Measurements from ENCODE around the gene ZNF638. TPM values are rescaled to one million over a fixed set of nuclear protein-coding genes. Genes with fewer than 3 reads are reported as not detected.
"Not testable (repeated sequence)": the region's sequence is repeated elsewhere in the genome, so short reads cannot be mapped to it uniquely, and the experiment has no call there.

Gene ZNF638
- total RNA-seq, 1 experiment from 2014 or later: 40.0 TPM

- Histone ChIP-seq H3K9me3 (no peaks in the 10 kb centered on the region), H3K27me3 (no peaks in the 10 kb centered on the region)
These were observed 4.6 kb upstream of the ZNF638 start for GRCh38 chr2:71326968-71327367.

GRCh38 chr2:71327916-71328315 lies 3.7 kb upstream of the ZNF638 start:
- H3K4me3 ChIP-seq: no peak overlapping the region
- no peaks in the 10 kb centered on the region for H3K9me3 ChIP-seq
- 0 out of 2 replicates have a peak, but pooled peaks cover 2% of the 10 kb centered on the region for H3K36me3 ChIP-seq
- H3K27me3 ChIP-seq: no peaks in the 10 kb centered on the region
- DNase-seq: no peak

More at GRCh38 chr2:71326968-71327367, 4.6 kb upstream of the ZNF638 start:
- no peak for DNase-seq
- no peak overlapping the region for H3K4me3 ChIP-seq
- 0 out of 2 replicates have a peak, but pooled peaks cover under 1% of the 10 kb centered on the region for H3K36me3 ChIP-seq

GRCh38 chr2:71330155-71330554 lies 1.4 kb upstream of the ZNF638 start:
- DNase-seq: no peak
- Histone ChIP-seq H3K27me3 (no peaks in the 10 kb centered on the region), H3K9me3 (no peaks in the 10 kb centered on the region), H3K4me3 (no peak overlapping the region), H3K36me3 (peaks cover 16% of the 10 kb centered on the region)

DNA sequence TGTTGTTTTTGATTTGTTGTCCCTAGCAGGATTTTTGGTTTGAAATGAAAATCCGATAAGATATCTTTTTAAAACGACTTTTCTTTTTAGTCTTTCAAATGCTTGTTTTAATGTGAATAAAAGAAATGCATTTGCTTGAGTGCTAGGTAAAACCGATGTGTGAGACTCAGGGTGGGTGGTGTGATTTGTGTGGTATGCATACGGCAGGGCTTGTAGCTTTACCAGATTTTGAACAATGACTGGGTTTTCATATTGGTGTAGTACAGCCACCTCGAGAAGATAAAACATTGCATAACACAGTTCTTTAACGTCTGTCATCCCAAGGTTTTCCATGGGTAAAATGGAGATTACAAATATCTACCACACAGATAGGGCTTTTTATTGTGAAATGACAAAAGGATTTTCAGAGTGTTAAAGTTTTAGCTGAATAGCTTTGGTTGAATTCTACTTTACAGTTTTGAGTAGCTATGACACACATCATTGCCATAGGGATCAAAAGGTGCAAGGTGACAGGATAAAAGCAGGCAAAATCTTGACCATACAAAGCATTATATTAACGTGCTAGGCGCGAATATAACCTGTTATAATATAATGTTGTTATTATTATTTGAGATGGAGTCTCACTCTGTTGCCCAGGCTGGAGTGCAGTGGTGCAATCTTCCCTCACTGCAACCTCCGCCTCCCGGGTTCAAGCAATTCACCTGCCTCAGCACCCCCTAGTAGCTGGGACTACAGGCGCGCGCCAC lies 824 bp upstream of the ZNF638 start:
- H3K4me3 ChIP-seq: peak overlapping the region; percentile 99
- H3K27me3 ChIP-seq: no peaks in the 10 kb centered on the region
- peaks cover 16% of the 10 kb centered on the region for H3K36me3 ChIP-seq
- no peak for DNase-seq
- no peaks in the 10 kb centered on the region for H3K9me3 ChIP-seq

GRCh38 chr2:71331331-71331580 lies 326 bp upstream of the ZNF638 start:
- not testable (repeated sequence) for DNase-seq, H3K27me3 ChIP-seq, H3K9me3 ChIP-seq
- Histone ChIP-seq H3K36me3 (peaks cover 16% of the 10 kb centered on the region), H3K4me3 (peak overlapping the region; percentile 99)

GRCh38 chr2:71332435-71332796 lies 834 bp downstream of the ZNF638 start:
- no peaks in the 10 kb centered on the region for H3K9me3 ChIP-seq
- no peaks in the 10 kb centered on the region for H3K27me3 ChIP-seq
- peak overlapping the region; percentile 99 for H3K4me3 ChIP-seq
- H3K36me3 ChIP-seq: peaks cover 16% of the 10 kb centered on the region
- DNase-seq: no peak

GRCh38 chr2:71333619-71334018 lies 2.0 kb downstream of the ZNF638 start:
- peak overlapping the region; percentile 99 for H3K4me3 ChIP-seq
- H3K27me3 ChIP-seq: no peaks in the 10 kb centered on the region
- H3K9me3 ChIP-seq: no peaks in the 10 kb centered on the region
- no peak for DNase-seq
- H3K36me3 ChIP-seq: peaks cover 19% of the 10 kb centered on the region

DNA sequence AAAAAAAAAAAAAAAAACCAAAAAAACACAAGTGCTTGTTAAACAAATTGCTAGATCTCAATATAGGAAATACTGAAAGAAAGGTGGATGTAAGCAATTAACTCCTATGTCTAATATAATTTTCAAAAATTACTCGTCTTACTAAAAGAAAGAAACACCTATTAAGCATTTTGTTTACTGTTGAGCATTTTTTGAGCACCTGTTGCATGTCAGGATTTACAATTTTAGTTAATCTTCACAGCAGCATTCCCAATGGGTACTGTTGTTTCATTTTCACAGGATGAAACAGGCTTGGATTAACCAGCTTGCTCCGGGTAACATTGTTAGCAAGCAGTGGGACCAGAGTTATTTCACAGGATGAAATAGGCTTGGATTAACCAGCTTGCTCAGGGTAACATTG lies 4.8 kb downstream of the ZNF638 start:
- Histone ChIP-seq H3K36me3 (peaks cover 34% of the 10 kb centered on the region), H3K9me3 (no peaks in the 10 kb centered on the region), H3K4me3 (no peak overlapping the region), H3K27me3 (no peaks in the 10 kb centered on the region)
- no peak for DNase-seq

DNA sequence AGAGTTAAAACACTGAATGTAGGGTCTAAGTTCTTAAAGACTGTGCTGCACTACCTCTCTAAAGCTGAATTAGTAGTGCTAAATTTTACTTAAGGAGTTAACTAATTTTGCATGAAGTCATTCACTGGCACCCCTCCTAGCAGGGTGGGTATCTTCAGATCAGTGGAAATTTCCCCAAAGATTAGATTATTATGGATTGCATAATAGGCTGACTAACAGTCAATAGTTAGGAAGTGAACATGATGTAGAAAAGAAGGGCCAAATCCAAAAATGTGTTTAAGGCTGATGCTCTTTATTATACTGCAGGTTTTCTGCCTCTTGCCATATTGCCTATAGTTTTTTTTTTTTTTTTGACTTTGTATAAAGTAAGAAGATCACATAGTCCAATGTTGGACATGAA lies 5.2 kb downstream of the ZNF638 start:
- Histone ChIP-seq H3K4me3 (no peak overlapping the region), H3K27me3 (no peaks in the 10 kb centered on the region), H3K9me3 (no peaks in the 10 kb centered on the region), H3K36me3 (peaks cover 34% of the 10 kb centered on the region)
- DNase-seq: peak; percentile 13

DNA sequence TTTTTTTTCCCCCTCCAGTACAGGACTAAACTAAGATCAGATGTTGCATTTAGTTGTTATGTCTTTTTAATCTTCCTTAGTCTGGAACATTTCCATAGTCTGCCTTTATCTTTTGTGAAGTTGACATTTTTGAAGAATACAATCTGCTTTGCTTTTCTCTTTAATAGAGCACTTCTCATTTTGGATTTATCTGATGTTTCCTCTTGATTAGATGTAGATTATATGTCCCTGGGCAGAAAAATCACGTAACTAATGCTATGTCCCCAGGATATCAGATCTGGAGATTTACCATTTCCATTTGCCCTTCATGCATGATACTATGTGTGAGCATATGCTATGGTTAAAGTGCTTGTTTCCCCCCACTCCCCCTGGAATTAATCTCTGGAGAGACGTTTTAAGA lies 6.2 kb downstream of the ZNF638 start:
- Histone ChIP-seq H3K27me3 (no peaks in the 10 kb centered on the region), H3K9me3 (no peaks in the 10 kb centered on the region), H3K4me3 (no peak overlapping the region), H3K36me3 (peaks cover 32% of the 10 kb centered on the region)
- DNase-seq: no peak

GRCh38 chr2:71339685-71340084 lies 8.1 kb downstream of the ZNF638 start:
- DNase-seq: no peak
- Histone ChIP-seq H3K9me3 (no peaks in the 10 kb centered on the region), H3K27me3 (no peaks in the 10 kb centered on the region), H3K36me3 (peaks cover 23% of the 10 kb centered on the region), H3K4me3 (no peak overlapping the region)

DNA sequence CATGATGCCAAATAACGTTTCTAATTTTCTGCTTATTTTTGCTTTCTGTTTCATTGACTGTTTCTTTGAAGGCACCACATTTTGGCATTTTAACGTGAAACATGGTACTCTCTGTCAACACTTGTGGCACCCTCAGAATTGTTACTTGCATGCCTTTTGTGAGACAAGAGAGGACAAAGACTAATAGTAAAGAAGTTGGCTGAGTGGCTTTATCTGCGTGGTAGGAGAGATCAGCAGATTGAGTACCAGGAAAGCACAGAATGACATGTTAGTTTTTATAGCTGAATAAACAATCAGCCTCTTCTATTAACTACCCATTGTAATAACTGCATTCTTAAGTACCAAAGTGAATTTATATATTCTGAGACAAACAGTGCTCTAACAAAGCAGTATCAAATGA lies 8.6 kb downstream of the ZNF638 start:
- Histone ChIP-seq H3K27me3 (no peaks in the 10 kb centered on the region), H3K4me3 (no peak overlapping the region), H3K36me3 (peaks cover 23% of the 10 kb centered on the region), H3K9me3 (no peaks in the 10 kb centered on the region)
- DNase-seq: no peak

DNA sequence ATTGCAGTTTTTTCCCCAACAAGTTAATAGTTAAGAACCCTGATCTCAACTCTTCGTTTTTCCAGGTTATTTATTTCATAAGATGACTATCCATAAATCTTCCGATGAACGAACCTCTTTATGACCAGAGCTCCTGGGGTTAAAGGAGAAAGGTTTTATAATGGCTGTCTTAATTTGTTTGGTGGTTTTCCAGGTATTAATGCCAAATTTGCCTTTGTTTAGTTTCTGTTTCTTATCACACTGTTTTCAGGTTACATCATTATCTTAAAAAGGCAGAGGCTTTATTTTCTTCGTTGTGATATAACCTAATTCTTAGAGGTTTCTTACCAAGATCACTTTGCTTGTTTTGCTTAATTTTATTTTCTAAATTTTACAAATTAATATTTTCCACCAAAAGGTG lies 10.1 kb downstream of the ZNF638 start:
- peaks cover 28% of the 10 kb centered on the region for H3K36me3 ChIP-seq
- H3K4me3 ChIP-seq: no peak overlapping the region
- no peak for DNase-seq
- no peaks in the 10 kb centered on the region for H3K9me3 ChIP-seq
- no peaks in the 10 kb centered on the region for H3K27me3 ChIP-seq

GRCh38 chr2:71346065-71346464 lies 14.5 kb downstream of the ZNF638 start:
- no peak overlapping the region for H3K4me3 ChIP-seq
- no peaks in the 10 kb centered on the region for H3K9me3 ChIP-seq
- H3K36me3 ChIP-seq: peaks cover 39% of the 10 kb centered on the region
- H3K27me3 ChIP-seq: no peaks in the 10 kb centered on the region
- DNase-seq: no peak

DNA sequence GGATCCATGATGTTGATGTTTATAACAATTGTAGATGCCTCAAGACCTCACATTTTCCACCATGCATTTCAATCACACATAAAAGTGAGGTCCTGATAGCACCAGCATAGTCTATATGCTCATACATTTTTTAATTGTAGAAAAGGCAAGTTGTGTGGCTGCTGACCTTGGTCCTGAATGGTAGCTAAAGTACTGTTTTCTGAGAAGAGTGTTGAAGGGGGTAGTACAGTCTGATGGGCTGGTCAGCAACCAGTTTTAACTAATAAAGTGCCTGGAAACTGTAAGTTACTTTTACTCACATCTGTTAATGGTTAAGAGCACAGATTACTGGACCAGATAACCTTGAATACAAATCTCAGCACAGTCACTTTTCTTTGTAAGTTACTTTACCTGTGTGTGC lies 15.9 kb downstream of the ZNF638 start:
- no peak overlapping the region for H3K4me3 ChIP-seq
- H3K9me3 ChIP-seq: no peaks in the 10 kb centered on the region
- H3K27me3 ChIP-seq: no peaks in the 10 kb centered on the region
- no peak for DNase-seq
- H3K36me3 ChIP-seq: peaks cover 42% of the 10 kb centered on the region

GRCh38 chr2:71348302-71348701 lies 16.7 kb downstream of the ZNF638 start:
- Histone ChIP-seq H3K27me3 (no peaks in the 10 kb centered on the region), H3K9me3 (no peaks in the 10 kb centered on the region), H3K4me3 (no peak overlapping the region), H3K36me3 (peaks cover 43% of the 10 kb centered on the region)
- no peak for DNase-seq

DNA sequence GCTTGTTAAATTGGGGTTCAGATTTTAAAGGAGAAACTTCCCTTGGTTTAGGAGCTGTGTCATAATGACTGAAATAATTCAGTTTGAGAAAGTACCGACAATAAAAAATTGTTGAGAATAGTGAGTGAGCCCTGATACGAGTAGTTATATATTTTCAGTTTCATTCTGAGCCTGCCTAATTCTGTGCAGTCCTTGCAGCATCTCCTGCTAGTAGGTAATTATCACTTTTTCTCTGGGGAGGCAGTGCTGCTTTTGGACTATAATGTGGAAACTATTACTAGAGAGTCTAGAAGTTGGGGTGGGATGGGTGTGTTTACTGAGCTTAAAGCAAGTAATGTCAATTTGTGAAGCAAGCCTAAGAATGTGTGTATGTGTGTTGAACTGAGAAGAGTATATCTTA lies 21.7 kb downstream of the ZNF638 start:
- no peak overlapping the region for H3K4me3 ChIP-seq
- H3K36me3 ChIP-seq: peaks cover 60% of the 10 kb centered on the region
- DNase-seq: no peak
- H3K27me3 ChIP-seq: no peaks in the 10 kb centered on the region
- H3K9me3 ChIP-seq: no peaks in the 10 kb centered on the region

DNA sequence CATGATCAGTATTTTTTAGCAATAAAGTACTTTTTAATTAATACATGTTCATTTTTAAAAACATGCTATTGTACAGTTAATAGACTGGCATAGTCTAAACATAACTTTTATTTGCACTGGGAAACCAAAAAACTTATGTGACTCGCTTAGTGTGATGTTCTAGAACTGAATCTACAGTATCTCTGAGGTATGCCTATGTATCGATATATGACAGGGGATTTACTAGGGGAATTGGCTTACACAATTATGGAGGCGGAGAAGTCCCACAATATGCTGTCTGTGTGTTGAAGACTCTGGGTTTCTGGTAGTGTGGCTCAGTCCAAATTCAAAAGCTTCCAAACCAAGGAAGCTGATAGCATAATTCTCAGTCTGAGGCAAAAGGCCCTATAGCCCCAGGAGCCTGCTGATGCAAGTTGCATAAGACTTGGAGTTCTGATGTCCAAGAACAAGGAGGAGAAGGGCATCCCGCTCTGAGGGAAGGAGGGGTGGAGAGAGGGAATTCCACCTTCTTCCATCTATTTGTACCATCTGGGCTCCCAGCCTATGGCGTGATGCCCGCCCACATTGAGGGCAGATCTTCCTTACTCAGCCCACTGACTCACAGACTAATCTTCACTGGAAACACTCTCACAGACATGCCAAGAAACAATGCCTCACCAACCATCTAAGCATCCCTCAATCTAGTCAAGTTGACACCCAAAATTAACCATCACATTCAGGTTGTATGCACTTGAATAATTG lies 27.5 kb downstream of the ZNF638 start:
- peak; percentile 96 for DNase-seq
- peaks cover 64% of the 10 kb centered on the region for H3K36me3 ChIP-seq
- no peaks in the 10 kb centered on the region for H3K9me3 ChIP-seq
- H3K4me3 ChIP-seq: no peak overlapping the region
- H3K27me3 ChIP-seq: no peaks in the 10 kb centered on the region
